B cell (primary cell): Measurements from ENCODE around the gene CYP27B1. TPM values are rescaled to one million over a fixed set of nuclear protein-coding genes. Genes with fewer than 3 reads are reported as not detected.

Source experiments
- ATAC-seq: fragments of 200-7000 bp; cut with Tn5 transposase; one replicate; pipeline ENCODE4 v1.10.0; 2021; ENCODE audit warnings: low read depth, mild to moderate bottlenecking, moderate number of reproducible peaks, moderate library complexity
- CTCF ChIA-PET: fragments of 350-600 bp; sonication (Branson Sonifier 250); formaldehyde crosslinking; loops from one replicate; lab custom pipeline; 2021; ENCODE audit warnings: antibody characterized with exemption, inconsistent platforms; lab: Charles Lee
- POLR2A ChIA-PET: fragments of 350-600 bp; sonication (Branson Sonifier 250); formaldehyde crosslinking; loops from one replicate; lab custom pipeline; 2021; ENCODE audit warnings: antibody characterized with exemption; lab: Charles Lee
- DNase-seq: peaks from one replicate; pipeline ENCODE4 v3.0.0; 2013
- H2AFZ ChIP-seq: 2 replicates; pipeline ENCODE4 v1.6.1; 2012; ENCODE audit warnings: mild to moderate bottlenecking, low read depth, low read length; ENCODE audit not compliant: insufficient read depth, poor library complexity, severe bottlenecking
- H3K27ac ChIP-seq, 2 donors: 1 replicate in 1 of 2; 2 replicates in 1 of 2; pipeline ENCODE4 v1.5.1; 2012 to 2013; ENCODE audit warnings: low read length in 2 of 2, mild to moderate bottlenecking in 2 of 2, moderate library complexity in 1 of 2
- H3K27me3 ChIP-seq, 4 experiments: fragments of 200-600 bp in 1 of 4; sonication (generic) in 1 of 4; replicated peaks in 1 of 4; 1 replicate in 2 of 4; 2 replicates in 2 of 4; pipeline versions ENCODE4 v1.6.1 to v1.7.0; 2013 to 2016; ENCODE audit warnings: low read length in 3 of 4, mild to moderate bottlenecking in 2 of 4, mixed read lengths in 1 of 4, moderate library complexity in 1 of 4; ENCODE audit not compliant: insufficient read depth in 4 of 4, control insufficient read depth in 3 of 4; ENCODE audit errors: control extremely low read depth in 1 of 4
- H3K36me3 ChIP-seq, 2 experiments: replicated peaks in 1 of 2; 1 replicate in 1 of 2; 2 replicates in 1 of 2; pipeline versions ENCODE4 v1.6.1 to v1.7.1; 2013; ENCODE audit warnings: low read length in 1 of 2; ENCODE audit not compliant: insufficient read depth in 2 of 2, control insufficient read depth in 1 of 2; ENCODE audit errors: control extremely low read depth in 1 of 2, extremely low read depth in 1 of 2
- H3K4me1 ChIP-seq, 2 donors: fragments of 200-600 bp in 1 of 2; sonication (generic) in 1 of 2; 1 replicate in 1 of 2; 2 replicates in 1 of 2; pipeline versions ENCODE4 v1.5.1 to v1.6.1; 2013 to 2017; ENCODE audit warnings: low read length in 2 of 2; ENCODE audit not compliant: control insufficient read depth in 2 of 2, insufficient read depth in 2 of 2
- H3K4me2 ChIP-seq: replicated peaks from 2 replicates; pipeline ENCODE3; 2012; ENCODE audit warnings: mild to moderate bottlenecking, low read depth, low read length; ENCODE audit not compliant: poor library complexity, severe bottlenecking
- H3K4me3 ChIP-seq, 5 experiments: fragments of 200-600 bp in 1 of 5; sonication (generic) in 1 of 5; 1 replicate in 3 of 5; 2 replicates in 2 of 5; pipeline versions ENCODE4 v1.5.1 to v1.7.0; 2011 to 2016; ENCODE audit warnings: low read length in 4 of 5, mild to moderate bottlenecking in 4 of 5, low read depth in 2 of 5, control low read depth in 1 of 5, moderate library complexity in 1 of 5; ENCODE audit not compliant: insufficient read depth in 1 of 5; ENCODE audit errors: control extremely low read depth in 1 of 5, extremely low read depth in 1 of 5
- H3K79me2 ChIP-seq: fragments of 200-600 bp; sonication (generic); one replicate; pipeline ENCODE4 v1.6.0; 2016; ENCODE audit warnings: low read length; ENCODE audit not compliant: control insufficient read depth, insufficient read depth
- H3K9ac ChIP-seq: fragments of 200-600 bp; sonication (generic); 2 replicates; pipeline ENCODE4 v1.6.1; 2017; ENCODE audit warnings: mild to moderate bottlenecking, low read length, moderate library complexity
- H3K9me3 ChIP-seq, 3 donors: one replicate each; pipeline versions ENCODE4 v1.6.1 to v1.7.1; 2013; ENCODE audit warnings: low read length in 2 of 3; ENCODE audit not compliant: control insufficient read depth in 2 of 3, insufficient read depth in 1 of 3; ENCODE audit errors: control extremely low read depth in 1 of 3
- H4K20me1 ChIP-seq: 2 replicates; pipeline ENCODE4 v1.6.0; 2012; ENCODE audit warnings: mild to moderate bottlenecking, low read length; ENCODE audit not compliant: insufficient read depth, control insufficient read depth, poor library complexity, severe bottlenecking
- H3K27ac Mint-ChIP-seq: one replicate; pipeline ENCODE4 v1.8.0; 2021; ENCODE audit warnings: mixed read lengths
- H3K27me3 Mint-ChIP-seq: one replicate; pipeline ENCODE4 v1.8.0; 2021; ENCODE audit warnings: mixed read lengths
- H3K4me1 Mint-ChIP-seq: one replicate; pipeline ENCODE4 v1.8.0; 2021; ENCODE audit warnings: mixed read lengths
- H3K4me3 Mint-ChIP-seq: one replicate; pipeline ENCODE4 v1.8.0; 2021; ENCODE audit warnings: mixed read lengths
- H3K9me3 Mint-ChIP-seq: one replicate; pipeline ENCODE4 v1.8.0; 2022; ENCODE audit warnings: mixed read lengths; ENCODE audit not compliant: insufficient read depth
- EZH2 ChIP-seq: IDR thresholded peaks from 2 replicates; pipeline ENCODE4 v1.6.1; 2012; ENCODE audit warnings: borderline replicate concordance, low read depth, mild to moderate bottlenecking, moderate library complexity, low read length; ENCODE audit not compliant: insufficient read depth, poor library complexity, severe bottlenecking
- WGBS: methylation state at CpG from one replicate; pipeline ENCODE4 v1.1.5; 2013; ENCODE audit warnings: missing lambda C conversion rate; ENCODE audit not compliant: insufficient coverage; 5-methylcytosine and 5-hydroxymethylcytosine counted together
- intact Hi-C: fragments of 100-400 bp; cut with micrococcal nuclease; formaldehyde crosslinking; loops from one replicate; pipeline ENCODE4 v1.10.0; 2022
- polyA plus RNA-seq: library from polyadenylated mRNA; depleted of rRNA; stranded (reverse); fragments of >200 nt; gene quantifications from 2 replicates; pipeline ENCODE4 v1.2.3, GENCODE V29; 2012
- total RNA-seq, 2 donors: library from RNA; stranded (reverse); fragments of 120-200 nt in 1 of 2; gene quantifications; 1 replicate in 1 of 2; 2 replicates in 1 of 2; pipeline versions ENCODE4 v1.2.3 to v1.2.4, GENCODE V29; 2013 to 2022
- TF ChIP-seq, protein P1 (sequence below): fragments of 200-600 bp; IDR thresholded peaks from one replicate; pipeline ENCODE4 v1.8.0; 2022; ENCODE audit warnings: antibody characterized with exemption, mild to moderate bottlenecking

CYP27B1 gene
- total and polyA plus RNA-seq, 2 donors (not counting 1 experiment from before 2014, with no cell fraction given): 0.66 to 0.79 TPM

DNA sequence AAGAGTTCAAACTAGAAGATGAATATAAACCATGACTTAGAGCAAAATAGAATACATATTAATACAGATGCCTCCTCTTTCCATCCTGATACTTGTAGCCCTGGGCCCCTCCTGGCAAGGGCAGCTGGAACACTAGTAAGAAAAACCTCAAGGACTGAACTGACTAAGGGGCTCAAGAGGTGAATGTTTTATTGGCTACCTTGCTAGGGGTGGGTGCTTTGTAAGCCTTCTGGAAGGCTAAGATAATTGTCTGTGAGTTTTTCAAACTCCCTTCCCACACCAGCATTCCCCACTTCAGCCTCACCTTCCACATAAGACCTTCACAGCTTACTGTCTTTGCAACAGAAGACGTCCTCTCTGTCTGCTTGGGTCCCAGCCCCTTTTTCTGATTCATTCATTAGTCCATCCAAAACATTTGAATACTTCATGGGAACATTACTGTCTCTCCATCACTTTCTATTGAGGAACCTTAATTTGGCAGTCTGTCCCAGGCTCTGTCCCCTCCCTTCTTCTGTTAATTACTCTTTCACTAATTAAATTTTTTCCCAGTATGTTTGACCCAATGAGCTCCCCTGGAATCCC, 13.0 kb downstream of the CYP27B1 start:
- POLR2A ChIA-PET: interaction anchor here (0.6 kb wide), 1 partner anchor 9 kb away, joined by 3 read pairs; the partner anchor contains the start of gene TSPAN31
- Histone ChIP-seq H3K4me2 (peak overlapping the region; percentile 90), H3K36me3 (peaks cover 1 to 39% of the 10 kb centered on the region in 2 experiments), H3K79me2 (peaks cover 36% of the 10 kb centered on the region), H3K9ac (no peak overlapping the region), H3K4me1 (peaks cover 40 to 59% of the 10 kb centered on the region in 2 donors), H3K27ac (peak overlapping the region; percentile 74 to 98), H4K20me1 (peaks cover 29% of the 10 kb centered on the region), H3K9me3 (no peaks in the 10 kb centered on the region), H3K27me3 (no peaks in the 10 kb centered on the region), H2AFZ (no peak overlapping the region), H3K4me3 (no peak overlapping the region)
- no peak for ATAC-seq
- peak; percentile 34 for DNase-seq
- H3K4me1 Mint-ChIP-seq: peaks cover 61% of the 10 kb centered on the region
- TF ChIP-seq, protein P1, sequence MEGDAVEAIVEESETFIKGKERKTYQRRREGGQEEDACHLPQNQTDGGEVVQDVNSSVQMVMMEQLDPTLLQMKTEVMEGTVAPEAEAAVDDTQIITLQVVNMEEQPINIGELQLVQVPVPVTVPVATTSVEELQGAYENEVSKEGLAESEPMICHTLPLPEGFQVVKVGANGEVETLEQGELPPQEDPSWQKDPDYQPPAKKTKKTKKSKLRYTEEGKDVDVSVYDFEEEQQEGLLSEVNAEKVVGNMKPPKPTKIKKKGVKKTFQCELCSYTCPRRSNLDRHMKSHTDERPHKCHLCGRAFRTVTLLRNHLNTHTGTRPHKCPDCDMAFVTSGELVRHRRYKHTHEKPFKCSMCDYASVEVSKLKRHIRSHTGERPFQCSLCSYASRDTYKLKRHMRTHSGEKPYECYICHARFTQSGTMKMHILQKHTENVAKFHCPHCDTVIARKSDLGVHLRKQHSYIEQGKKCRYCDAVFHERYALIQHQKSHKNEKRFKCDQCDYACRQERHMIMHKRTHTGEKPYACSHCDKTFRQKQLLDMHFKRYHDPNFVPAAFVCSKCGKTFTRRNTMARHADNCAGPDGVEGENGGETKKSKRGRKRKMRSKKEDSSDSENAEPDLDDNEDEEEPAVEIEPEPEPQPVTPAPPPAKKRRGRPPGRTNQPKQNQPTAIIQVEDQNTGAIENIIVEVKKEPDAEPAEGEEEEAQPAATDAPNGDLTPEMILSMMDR: no peak
- CTCF ChIA-PET: interaction anchor here (0.6 to 1.5 kb wide), 3 partner anchors 9 to 151 kb away, joined by 3 to 5 read pairs (median 5); partner anchors contain the start of genes EEF1AKMT3 and METTL1
- WGBS: 86% methylated on average over 1 of the region's 1 CpG
- H3K9me3 Mint-ChIP-seq: no peaks in the 10 kb centered on the region
- H3K27ac Mint-ChIP-seq: peak overlapping the region; percentile 95
- peak overlapping the region; percentile 96 for H3K4me3 Mint-ChIP-seq
- no peaks in the 10 kb centered on the region for H3K27me3 Mint-ChIP-seq
- intact Hi-C loops: loop anchor here (2.0 to 10.0 kb wide), 7 partner anchors 59 to 1637 kb away; partner anchors contain the start of genes DDIT3, GLI1, INHBE and MARS1

DNA sequence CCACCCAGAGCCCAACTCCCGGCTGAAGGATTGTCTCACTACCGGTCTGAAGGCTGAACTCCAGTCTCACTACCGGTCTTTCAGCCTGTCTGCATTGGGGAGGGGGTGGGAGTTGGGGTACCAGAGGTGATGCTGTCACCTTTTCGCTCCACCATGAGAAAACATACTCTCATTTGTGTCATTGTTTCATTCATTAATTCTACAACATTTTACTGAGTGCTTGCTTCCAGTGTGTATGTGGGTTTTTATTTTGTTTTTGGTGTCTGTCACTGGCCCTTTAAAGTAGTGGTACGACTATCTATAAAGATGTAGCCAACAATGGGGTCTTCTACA, 14.2 kb downstream of the CYP27B1 start:
- peak overlapping the region; percentile 91 for H3K4me3 Mint-ChIP-seq
- H3K9me3 ChIP-seq: no peaks in the 10 kb centered on the region
- H4K20me1 ChIP-seq: peaks cover 16% of the 10 kb centered on the region
- no peaks in the 10 kb centered on the region for H3K9me3 Mint-ChIP-seq
- no peak overlapping the region for H2AFZ ChIP-seq
- H3K4me2 ChIP-seq: peak overlapping the region; percentile 64
- intact Hi-C loops: loop anchor here (1.0 to 10.0 kb wide), 10 partner anchors 8 to 1635 kb away; partner anchors contain the start of genes DCTN2, DDIT3, EEF1AKMT3 and GLI1
- ATAC-seq: no peak
- H3K9ac ChIP-seq: peak overlapping the region; percentile 50
- peaks cover 40 to 55% of the 10 kb centered on the region in 2 donors for H3K4me1 ChIP-seq
- no peaks in the 10 kb centered on the region for H3K27me3 ChIP-seq
- peaks cover 56% of the 10 kb centered on the region for H3K4me1 Mint-ChIP-seq
- H3K27ac Mint-ChIP-seq: peak overlapping the region; percentile 95
- peaks cover 24% of the 10 kb centered on the region for H3K79me2 ChIP-seq
- H3K4me3 ChIP-seq: peak overlapping the region in 4 of 5 experiments; percentile 7 to 27 (median 12)
- no peak for DNase-seq
- H3K27me3 Mint-ChIP-seq: no peaks in the 10 kb centered on the region
- H3K27ac ChIP-seq: peak overlapping the region; percentile 74 to 98
- ChIA-PET POLR2A (no interaction called here), CTCF (interaction anchor here (0.9 to 1.2 kb wide), 3 partner anchors 11 to 995 kb away, joined by 3 to 9 read pairs (median 3); no protein-coding TSS in a partner anchor)
- H3K36me3 ChIP-seq: peaks cover 1 to 37% of the 10 kb centered on the region in 2 experiments
- WGBS: 6% methylated on average over 3 of the region's 5 CpGs
- TF ChIP-seq, protein P1: no peak
- TF ChIP-seq EZH2: no peak
